Chondrocyte (in vitro differentiated cells): ENCODE results near the gene GEMIN8. TPM values are rescaled to one million over a fixed set of nuclear protein-coding genes. Genes with fewer than 3 reads are reported as not detected.

Experiments
- DNase-seq: peaks from one replicate; pipeline ENCODE4 v3.0.0; 2021; ENCODE audit warnings: mixed read lengths, low spot score
- H3K27ac Mint-ChIP-seq: one replicate; pipeline ENCODE4 v1.8.0; 2021; ENCODE audit warnings: mild to moderate bottlenecking, moderate library complexity, mixed read lengths; ENCODE audit not compliant: unreplicated experiment
- H3K27me3 Mint-ChIP-seq: 2 replicates; pipeline ENCODE4 v1.8.0; 2021; ENCODE audit warnings: low read depth, mixed read lengths
- H3K36me3 Mint-ChIP-seq: 2 replicates; pipeline ENCODE4 v1.8.0; 2021; ENCODE audit warnings: low read depth, mixed read lengths
- H3K4me1 Mint-ChIP-seq: 2 replicates; pipeline ENCODE4 v1.8.0; 2021; ENCODE audit warnings: low read depth, mild to moderate bottlenecking, mixed read lengths
- H3K4me3 Mint-ChIP-seq: one replicate; pipeline ENCODE4 v1.8.0; 2021; ENCODE audit warnings: mild to moderate bottlenecking, moderate library complexity, mixed read lengths; ENCODE audit not compliant: unreplicated experiment
- H3K9me3 Mint-ChIP-seq: 2 replicates; pipeline ENCODE4 v1.8.0; 2021; ENCODE audit warnings: low read depth, mixed read lengths
- CTCF ChIP-seq: fragments of 200-600 bp; sonication (generic); IDR thresholded peaks from 2 replicates; pipeline ENCODE4 v1.5.0; 2021; ENCODE audit warnings: antibody characterized with exemption, mild to moderate bottlenecking, moderate library complexity
- total RNA-seq: library from RNA; stranded (reverse); gene quantifications from 3 replicates; pipeline ENCODE4 v1.2.1, GENCODE V29; 2021

The GEMIN8 gene
- total RNA-seq, 1 donor from 2014 or later = 12.7 TPM

DNA sequence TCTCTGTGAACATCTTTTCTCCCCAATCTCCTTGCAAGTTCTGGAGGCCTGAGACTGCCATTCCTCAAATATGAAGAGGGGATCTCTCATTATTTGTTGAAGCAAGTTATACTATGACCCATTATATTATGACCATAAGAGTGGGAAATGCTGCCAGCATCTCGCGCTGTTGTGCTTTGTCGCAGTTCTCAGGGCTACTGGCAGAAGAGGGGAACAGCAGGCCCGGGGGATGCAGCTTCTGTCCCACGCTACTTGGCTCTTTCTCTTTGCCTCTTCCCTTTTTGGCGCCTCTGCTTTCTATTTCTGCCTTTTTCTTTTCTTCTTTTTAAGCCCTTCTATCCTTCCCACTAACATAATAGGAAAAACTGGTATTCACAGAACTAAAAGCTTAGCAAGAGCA lies 64.2 kb downstream of the GEMIN8 start:
- Mint-ChIP-seq H3K36me3 (no peaks in the 10 kb centered on the region), H3K4me1 (no peaks in the 10 kb centered on the region), H3K27ac (no peak overlapping the region), H3K27me3 (no peaks in the 10 kb centered on the region), H3K4me3 (no peak overlapping the region), H3K9me3 (peaks cover 12% of the 10 kb centered on the region)
- no peak for DNase-seq
- no peak for TF ChIP-seq CTCF

GRCh38 chrX:13956998-13957397 lies 72.7 kb downstream of the GEMIN8 start:
- Mint-ChIP-seq H3K9me3 (peaks cover 11% of the 10 kb centered on the region), H3K27ac (no peak overlapping the region)

More at GRCh38 chrX:13956998-13957397, 72.7 kb downstream of the GEMIN8 start:
- Mint-ChIP-seq H3K4me1 (no peaks in the 10 kb centered on the region), H3K36me3 (no peaks in the 10 kb centered on the region), H3K4me3 (no peak overlapping the region), H3K27me3 (no peaks in the 10 kb centered on the region)
- DNase-seq = no peak
- TF ChIP-seq CTCF = no peak

Other genes with a start within 250 kb of the GEMIN8 start
- 6.4 to 31.7 TPM (median 28.8 TPM) in 3 replicates for gene GPM6B, start 212.8 kb downstream of the GEMIN8 start, total RNA-seq